Ascending aorta (tissue), 2 donors: ENCODE results near the gene RELCH. TPM values are rescaled to one million over a fixed set of nuclear protein-coding genes. Genes with fewer than 3 reads are reported as not detected.

Experiments used
- DNase-seq, 2 donors: peaks; one replicate each; pipeline ENCODE4 v3.0.0-alpha.2; 2019; ENCODE audit warnings: low spot score in 2 of 2
- H3K27ac ChIP-seq, 2 donors: fragments of 200-600 bp; sonication (generic); one replicate each; pipeline ENCODE4 v1.5.1; 2016 to 2017; ENCODE audit warnings: mild to moderate bottlenecking in 1 of 2
- H3K27me3 ChIP-seq: fragments of 200-600 bp; sonication (generic); one replicate; pipeline ENCODE4 v1.5.1; 2017
- H3K36me3 ChIP-seq, 2 donors: fragments of 200-600 bp; sonication (generic); one replicate each; pipeline ENCODE4 v1.5.1; 2016
- H3K4me1 ChIP-seq, 2 donors: fragments of 200-600 bp; sonication (generic); one replicate each; pipeline ENCODE4 v1.5.1; 2016 to 2017; ENCODE audit warnings: mild to moderate bottlenecking in 1 of 2
- H3K4me3 ChIP-seq, 2 donors: fragments of 200-600 bp; sonication (generic); one replicate each; pipeline ENCODE4 v1.5.1; 2016 to 2017; ENCODE audit warnings: mild to moderate bottlenecking in 1 of 2
- H3K9me3 ChIP-seq, 2 donors: fragments of 200-600 bp; sonication (generic); one replicate each; pipeline ENCODE4 v1.5.1; 2016
- CTCF ChIP-seq, 3 experiments: fragments of 200-600 bp in 2 of 3; fragments of 450-650 bp in 1 of 3; sonication (generic) in 2 of 3; IDR thresholded peaks; one replicate each; pipeline ENCODE4 v1.5.1; 2016 to 2019; ENCODE audit warnings: antibody characterized with exemption in 3 of 3, mild to moderate bottlenecking in 1 of 3, moderate library complexity in 1 of 3
- intact Hi-C: fragments of 100-400 bp; cut with DNase I; formaldehyde crosslinking; loops from one replicate; pipeline ENCODE4 v1.15.1; 2023
- total RNA-seq: library from RNA; depleted of rRNA; stranded (reverse); fragments of >200 nt; gene quantifications from one replicate; pipeline ENCODE4 v1.1.0, GENCODE V29; 2016

RELCH gene
- total RNA-seq, 1 donor from 2014 or later, result 26.4 TPM

GRCh38 chr18:62224229-62224628 is 37.2 kb downstream of the RELCH start:
- intact Hi-C loops, result no loop called here
- TF ChIP-seq CTCF (IDR thresholded peaks at IDR 0.05), result no peak
- Histone ChIP-seq H3K36me3 (peaks cover 19 to 53% of the 10 kb centered on the region in 2 donors), H3K4me1 (no peaks in the 10 kb centered on the region), H3K9me3 (peaks cover 8 to 9% of the 10 kb centered on the region in 2 donors), H3K27me3 (no peaks in the 10 kb centered on the region), H3K27ac (no peak overlapping the region), H3K4me3 (no peak overlapping the region)
- DNase-seq, result no peak

GRCh38 chr18:62226047-62226446 is 39.0 kb downstream of the RELCH start:
- Histone ChIP-seq H3K27ac (no peak overlapping the region), H3K9me3 (peaks cover 8 to 9% of the 10 kb centered on the region in 2 donors), H3K4me3 (no peak overlapping the region), H3K27me3 (no peaks in the 10 kb centered on the region), H3K4me1 (no peaks in the 10 kb centered on the region), H3K36me3 (peaks cover 28 to 50% of the 10 kb centered on the region in 2 donors)
- TF ChIP-seq CTCF (IDR thresholded peaks at IDR 0.05), result no peak
- intact Hi-C loops, result no loop called here
- DNase-seq, result no peak

GRCh38 chr18:62236252-62236651 is 49.2 kb downstream of the RELCH start:
- Histone ChIP-seq H3K4me3 (no peak overlapping the region), H3K27ac (no peak overlapping the region), H3K36me3 (peaks cover 9 to 27% of the 10 kb centered on the region in 2 donors), H3K4me1 (no peaks in the 10 kb centered on the region), H3K27me3 (no peaks in the 10 kb centered on the region), H3K9me3 (no peaks in the 10 kb centered on the region)
- TF ChIP-seq CTCF (IDR thresholded peaks at IDR 0.05), result no peak
- intact Hi-C loops, result no loop called here
- no peak for DNase-seq

- DNase-seq, result no peak
- no peak for TF ChIP-seq CTCF (IDR thresholded peaks at IDR 0.05)
- Histone ChIP-seq H3K27ac (no peak overlapping the region), H3K9me3 (no peaks in the 10 kb centered on the region), H3K4me1 (no peaks in the 10 kb centered on the region), H3K36me3 (peaks cover 3 to 7% of the 10 kb centered on the region in 2 donors), H3K4me3 (no peak overlapping the region), H3K27me3 (no peaks in the 10 kb centered on the region)
- intact Hi-C loops, result no loop called here
Measured at GRCh38 chr18:62239475-62239874, 52.4 kb downstream of the RELCH start.

GRCh38 chr18:62242955-62243354 is 55.9 kb downstream of the RELCH start:
- Histone ChIP-seq H3K27me3 (no peaks in the 10 kb centered on the region), H3K27ac (no peak overlapping the region), H3K36me3 (peaks cover 0 to 11% of the 10 kb centered on the region in 2 donors), H3K4me3 (no peak overlapping the region), H3K9me3 (no peaks in the 10 kb centered on the region), H3K4me1 (peaks cover 0 to 9% of the 10 kb centered on the region in 2 donors)
- no peak for DNase-seq
- no peak for TF ChIP-seq CTCF (IDR thresholded peaks at IDR 0.05)
- intact Hi-C loops, result no loop called here

- no peak overlapping the region for H3K4me3 ChIP-seq
- intact Hi-C loops, result no loop called here
- H3K4me1 ChIP-seq, result peaks cover 0 to 10% of the 10 kb centered on the region in 2 donors
- H3K9me3 ChIP-seq, result no peaks in the 10 kb centered on the region
- H3K27me3 ChIP-seq, result no peaks in the 10 kb centered on the region
- H3K27ac ChIP-seq, result no peak overlapping the region
- no peak for DNase-seq
- TF ChIP-seq CTCF (IDR thresholded peaks at IDR 0.05), result no peak
- H3K36me3 ChIP-seq, result peaks cover 0 to 11% of the 10 kb centered on the region in 2 donors
Measured at GRCh38 chr18:62245177-62245576, 58.1 kb downstream of the RELCH start.
